ENCODE results near the gene GNG14. TPM values are rescaled to one million over a fixed set of nuclear protein-coding genes. Genes with fewer than 3 reads are reported as not detected.

GNG14 gene
- total RNA-seq, 4 donors from 2014 or later: not detected

DNA sequence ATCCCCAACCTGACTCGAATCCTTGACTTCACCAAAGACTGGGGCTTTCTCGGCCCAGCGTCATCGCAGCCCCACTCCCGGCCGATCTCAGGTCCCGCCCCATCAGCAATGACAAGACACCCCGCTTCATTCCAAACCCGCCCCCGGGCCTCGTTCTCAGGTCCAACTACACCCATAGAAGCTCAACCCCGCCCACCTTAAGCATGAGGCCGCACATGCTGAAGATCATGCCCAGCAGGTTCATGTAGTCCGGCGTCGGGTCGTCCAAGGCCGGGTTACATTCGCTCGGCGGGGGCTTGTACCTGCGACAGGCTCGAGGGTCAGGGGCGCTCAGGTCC, 18.9 kb upstream of the GNG14 start:
- peaks cover 46% of the 10 kb centered on the region for H3K4me1 ChIP-seq
- under 1% methylated on average over 13 of the region's 24 CpGs for WGBS
- peak; percentile 87 to 89 for DNase-seq (ENCODE audit: low spot score in 2 of 2)

DNA sequence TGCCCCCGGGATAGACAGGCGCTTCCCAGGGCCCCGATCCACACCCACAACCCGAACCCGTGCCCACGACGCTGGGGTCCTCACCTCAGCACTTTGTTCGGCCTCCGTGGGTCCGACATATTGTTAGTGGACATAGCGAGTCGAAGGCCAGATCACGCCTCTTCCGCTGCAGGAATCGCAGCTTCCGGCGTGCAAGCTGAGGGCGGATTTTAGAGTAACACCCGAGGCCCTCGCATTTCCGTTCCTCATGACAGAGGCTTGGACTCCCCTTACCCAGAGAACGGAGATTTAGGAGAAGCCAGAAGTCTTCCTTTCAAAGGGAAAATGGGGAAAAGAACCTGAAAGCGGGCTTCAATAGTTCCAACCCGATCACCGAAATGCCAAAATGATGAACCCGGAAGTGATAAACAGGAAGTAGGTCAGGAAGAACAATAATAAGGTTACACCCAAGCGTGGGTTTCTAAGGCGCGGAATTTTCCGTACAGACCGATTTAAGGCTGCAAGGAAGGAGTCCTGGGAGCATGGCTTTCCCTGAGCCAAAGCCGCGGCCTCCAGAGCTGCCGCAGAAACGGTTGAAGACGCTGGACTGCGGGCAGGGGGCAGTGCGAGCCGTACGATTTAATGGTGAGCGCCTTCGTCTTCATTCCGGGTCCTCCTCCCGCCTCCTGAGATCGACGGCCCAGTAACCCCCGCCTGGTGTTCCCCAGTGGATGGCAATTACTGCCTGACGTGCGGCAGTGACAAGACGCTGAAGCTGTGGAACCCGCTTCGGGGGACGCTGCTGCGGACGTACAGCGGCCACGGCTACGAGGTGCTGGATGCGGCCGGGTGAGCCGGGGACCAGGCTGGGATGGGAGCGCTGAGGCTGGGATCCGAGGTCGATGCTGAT, 18.3 kb upstream of the GNG14 start:
- H3K4me1 ChIP-seq: peaks cover 46% of the 10 kb centered on the region
- DNase-seq (ENCODE audit: low spot score in 2 of 2): peak; percentile 88 to 89
- WGBS: under 1% methylated on average over 38 of the region's 64 CpGs

More for the DNA sequence above, 18.9 kb upstream of the GNG14 start:
- TF ChIP-seq, protein P1, sequence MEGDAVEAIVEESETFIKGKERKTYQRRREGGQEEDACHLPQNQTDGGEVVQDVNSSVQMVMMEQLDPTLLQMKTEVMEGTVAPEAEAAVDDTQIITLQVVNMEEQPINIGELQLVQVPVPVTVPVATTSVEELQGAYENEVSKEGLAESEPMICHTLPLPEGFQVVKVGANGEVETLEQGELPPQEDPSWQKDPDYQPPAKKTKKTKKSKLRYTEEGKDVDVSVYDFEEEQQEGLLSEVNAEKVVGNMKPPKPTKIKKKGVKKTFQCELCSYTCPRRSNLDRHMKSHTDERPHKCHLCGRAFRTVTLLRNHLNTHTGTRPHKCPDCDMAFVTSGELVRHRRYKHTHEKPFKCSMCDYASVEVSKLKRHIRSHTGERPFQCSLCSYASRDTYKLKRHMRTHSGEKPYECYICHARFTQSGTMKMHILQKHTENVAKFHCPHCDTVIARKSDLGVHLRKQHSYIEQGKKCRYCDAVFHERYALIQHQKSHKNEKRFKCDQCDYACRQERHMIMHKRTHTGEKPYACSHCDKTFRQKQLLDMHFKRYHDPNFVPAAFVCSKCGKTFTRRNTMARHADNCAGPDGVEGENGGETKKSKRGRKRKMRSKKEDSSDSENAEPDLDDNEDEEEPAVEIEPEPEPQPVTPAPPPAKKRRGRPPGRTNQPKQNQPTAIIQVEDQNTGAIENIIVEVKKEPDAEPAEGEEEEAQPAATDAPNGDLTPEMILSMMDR (IDR thresholded peaks at IDR 0.05): no peak
- TF ChIP-seq POLR2AphosphoS5 (IDR thresholded peaks at IDR 0.05) (no peak), EP300 (IDR thresholded peaks at IDR 0.05) (no peak), POLR2A (IDR thresholded peaks at IDR 0.05) (no peak)
- Histone ChIP-seq H3K4me3 (peak overlapping the region; percentile 91), H3K27ac (peak overlapping the region; percentile 96), H3K36me3 (peaks cover 33% of the 10 kb centered on the region), H3K27me3 (no peaks in the 10 kb centered on the region), H3K9me3 (no peaks in the 10 kb centered on the region)

DNA sequence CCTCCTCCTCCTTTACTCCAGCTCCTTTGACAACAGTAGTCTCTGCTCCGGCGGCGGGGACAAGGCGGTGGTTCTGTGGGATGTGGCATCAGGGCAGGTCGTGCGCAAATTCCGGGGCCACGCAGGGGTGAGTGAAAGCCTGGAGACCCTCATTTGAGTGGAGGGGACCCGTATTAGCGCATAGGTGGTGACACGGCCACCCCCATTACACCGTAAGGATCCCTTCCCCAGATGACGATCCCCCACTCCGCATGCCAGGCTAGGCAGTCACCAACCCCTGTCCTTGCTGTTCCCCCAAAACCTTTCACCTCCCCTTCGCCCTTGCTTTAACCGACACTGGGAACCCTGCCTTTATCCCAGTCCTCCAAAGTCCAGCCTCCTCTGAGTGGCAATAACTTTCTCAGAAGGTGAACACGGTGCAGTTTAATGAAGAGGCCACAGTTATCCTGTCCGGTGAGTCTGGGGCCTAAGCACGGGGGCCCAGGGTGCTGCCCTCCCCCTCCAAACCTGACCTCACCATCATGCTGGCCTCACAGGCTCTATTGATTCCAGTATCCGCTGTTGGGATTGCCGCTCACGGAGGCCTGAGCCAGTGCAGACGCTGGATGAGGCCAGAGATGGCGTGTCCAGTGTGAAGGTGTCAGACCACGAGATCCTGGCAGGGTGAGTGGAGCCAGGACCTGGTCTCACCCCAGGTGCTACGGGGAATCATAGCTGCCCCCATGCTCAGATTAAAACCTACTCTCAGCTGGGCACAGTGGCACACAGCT, 17.5 kb upstream of the GNG14 start:
- Histone ChIP-seq H3K9me3 (no peaks in the 10 kb centered on the region), H3K27me3 (no peaks in the 10 kb centered on the region), H3K4me1 (peaks cover 44% of the 10 kb centered on the region), H3K4me3 (peak overlapping the region; percentile 91), H3K27ac (peak overlapping the region; percentile 96), H3K36me3 (peaks cover 34% of the 10 kb centered on the region)
- TF ChIP-seq POLR2AphosphoS5 (IDR thresholded peaks at IDR 0.05) (no peak), EP300 (IDR thresholded peaks at IDR 0.05) (no peak), POLR2A (IDR thresholded peaks at IDR 0.05) (no peak)
- TF ChIP-seq, protein P1 (IDR thresholded peaks at IDR 0.05): no peak
- WGBS: 35% methylated on average over 13 of the region's 26 CpGs
- no peak for DNase-seq (ENCODE audit: low spot score in 2 of 2)

More for the DNA sequence above, 18.3 kb upstream of the GNG14 start:
- Histone ChIP-seq H3K27me3 (no peaks in the 10 kb centered on the region), H3K36me3 (peaks cover 33% of the 10 kb centered on the region), H3K4me3 (peak overlapping the region; percentile 91), H3K27ac (peak overlapping the region; percentile 96), H3K9me3 (no peaks in the 10 kb centered on the region)
- no peak for TF ChIP-seq EP300 (IDR thresholded peaks at IDR 0.05)
- no peak for TF ChIP-seq POLR2A (IDR thresholded peaks at IDR 0.05)
- TF ChIP-seq, protein P1 (IDR thresholded peaks at IDR 0.05): no peak
- TF ChIP-seq POLR2AphosphoS5 (IDR thresholded peaks at IDR 0.05): peak in 2 of 3 donors; percentile 10 to 58

DNA sequence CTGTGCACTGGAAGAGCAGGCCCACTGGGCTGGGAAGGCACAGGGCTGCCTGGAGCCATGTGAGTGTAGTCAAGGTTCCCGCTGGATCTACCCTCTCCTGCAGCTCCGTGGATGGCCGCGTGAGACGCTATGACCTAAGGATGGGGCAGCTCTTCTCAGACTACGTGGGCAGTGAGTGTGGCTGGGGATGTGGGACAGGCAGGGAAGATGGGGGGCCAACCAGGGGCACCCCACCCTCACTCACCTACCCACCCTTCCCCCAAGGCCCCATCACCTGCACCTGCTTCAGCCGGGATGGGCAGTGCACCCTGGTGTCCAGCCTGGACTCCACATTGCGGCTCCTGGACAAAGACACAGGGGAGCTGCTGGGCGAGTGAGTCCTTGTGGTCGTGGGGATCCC, 15.1 kb upstream of the GNG14 start:
- Histone ChIP-seq H3K9me3 (no peaks in the 10 kb centered on the region), H3K27me3 (no peaks in the 10 kb centered on the region), H3K27ac (no peak overlapping the region), H3K4me1 (peaks cover 28% of the 10 kb centered on the region), H3K36me3 (peaks cover 58% of the 10 kb centered on the region), H3K4me3 (no peak overlapping the region)
- no peak for TF ChIP-seq EP300 (IDR thresholded peaks at IDR 0.05)
- TF ChIP-seq, protein P1 (IDR thresholded peaks at IDR 0.05): no peak
- TF ChIP-seq POLR2A (IDR thresholded peaks at IDR 0.05): no peak
- TF ChIP-seq POLR2AphosphoS5 (IDR thresholded peaks at IDR 0.05): no peak
- WGBS: 80% methylated on average over 1 of the region's 10 CpGs
- no peak for DNase-seq (ENCODE audit: low spot score in 2 of 2)

DNA sequence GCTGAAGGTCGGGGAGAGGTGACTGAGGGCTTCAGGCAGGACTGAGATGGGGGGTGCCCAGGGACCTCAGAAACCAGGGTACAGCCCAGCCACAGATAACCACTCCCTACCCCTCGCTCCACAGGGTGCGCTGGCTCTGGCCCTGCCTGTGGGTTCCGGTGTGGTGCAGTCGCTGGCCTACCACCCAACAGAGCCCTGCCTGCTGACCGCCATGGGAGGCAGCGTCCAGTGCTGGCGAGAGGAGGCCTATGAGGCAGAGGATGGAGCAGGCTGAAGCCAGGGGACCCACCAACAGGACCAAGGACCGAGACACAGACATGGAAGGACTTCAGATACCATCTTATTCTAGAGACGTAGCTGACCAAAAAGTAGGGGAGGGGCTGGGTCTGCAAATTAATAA, 12.4 kb upstream of the GNG14 start:
- H3K4me3 ChIP-seq: no peak overlapping the region
- peaks cover 17% of the 10 kb centered on the region for H3K4me1 ChIP-seq
- H3K27ac ChIP-seq: no peak overlapping the region
- H3K36me3 ChIP-seq: peaks cover 77% of the 10 kb centered on the region
- H3K9me3 ChIP-seq: no peaks in the 10 kb centered on the region
- no peak for DNase-seq (ENCODE audit: low spot score in 2 of 2)
- H3K27me3 ChIP-seq: no peaks in the 10 kb centered on the region
- TF ChIP-seq, protein P1 (IDR thresholded peaks at IDR 0.05): no peak
- TF ChIP-seq EP300 (IDR thresholded peaks at IDR 0.05): no peak
- TF ChIP-seq POLR2AphosphoS5 (IDR thresholded peaks at IDR 0.05): no peak
- TF ChIP-seq POLR2A (IDR thresholded peaks at IDR 0.05): no peak
- WGBS: 92% methylated on average over 10 of the region's 10 CpGs
